Activated CD4-positive, alpha-beta T cell treated with anti-CD3 and anti-CD28 coated beads, Interleukin-10, Interleukin-2, amounts not matched to agents 100 ng/mL and 50 ng/mL, durations not matched to agents 16 hours and 8 hours (primary cell): ENCODE data around the gene EME1.
"Not testable (repeated sequence)": the region's sequence is repeated elsewhere in the genome, so short reads cannot be mapped to it uniquely, and the experiment has no call there.

Source experiments
- DNase-seq: peaks from one replicate; pipeline ENCODE4 v3.0.0-alpha.2; 2020

Gene EME1

GRCh38 chr17:50426814-50427787 lies 54.1 kb downstream of the EME1 start:
- DNase-seq = peak; percentile 44

DNA sequence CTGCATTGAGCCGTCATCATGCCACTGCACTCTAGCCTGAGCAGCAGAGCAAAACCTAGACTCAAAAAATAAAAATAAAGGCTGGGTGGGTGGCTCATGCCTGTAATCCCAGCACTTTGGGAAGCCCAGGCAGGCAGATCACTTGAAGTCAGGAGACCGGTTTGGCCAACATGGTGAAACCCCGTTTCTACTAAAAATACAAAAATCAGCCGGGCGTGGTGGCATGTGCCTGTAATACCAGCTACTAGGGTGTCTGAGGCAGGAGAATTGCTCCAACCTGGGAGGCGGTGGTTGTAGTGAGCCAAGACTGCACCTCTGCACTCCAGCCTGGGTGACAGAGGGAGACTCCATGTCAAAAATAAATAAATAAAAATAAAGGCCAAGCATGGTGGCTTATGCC lies 55.1 kb downstream of the EME1 start:
- not testable (repeated sequence) for DNase-seq

- DNase-seq = no peak
These were observed 55.9 kb downstream of the EME1 start for GRCh38 chr17:50428831-50429424.

GRCh38 chr17:50429793-50430192 lies 56.8 kb downstream of the EME1 start:
- DNase-seq = no peak
